ENCODE data around the gene MSRB2.

DNA sequence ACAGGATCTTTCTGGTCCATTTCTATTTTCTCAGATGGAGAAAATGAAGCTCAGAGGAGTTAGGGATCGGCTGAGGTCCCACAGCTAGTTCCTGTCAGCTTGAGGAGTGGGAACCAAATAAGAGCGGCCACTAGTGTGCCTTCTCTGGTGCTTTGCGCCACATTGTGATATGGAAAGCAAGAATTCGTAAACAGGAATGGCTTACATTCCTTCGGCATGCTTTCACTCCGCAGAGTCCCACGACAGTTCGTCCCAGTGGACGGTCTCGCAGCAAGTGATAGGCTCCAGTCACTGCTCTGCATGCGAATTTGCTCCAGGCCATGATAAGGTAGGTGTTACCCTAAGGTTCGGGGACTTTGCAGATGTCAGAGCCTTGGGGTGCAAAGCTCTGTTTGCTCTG lies 55.2 kb downstream of the MSRB2 start:
- TF ChIP-seq, protein P1, sequence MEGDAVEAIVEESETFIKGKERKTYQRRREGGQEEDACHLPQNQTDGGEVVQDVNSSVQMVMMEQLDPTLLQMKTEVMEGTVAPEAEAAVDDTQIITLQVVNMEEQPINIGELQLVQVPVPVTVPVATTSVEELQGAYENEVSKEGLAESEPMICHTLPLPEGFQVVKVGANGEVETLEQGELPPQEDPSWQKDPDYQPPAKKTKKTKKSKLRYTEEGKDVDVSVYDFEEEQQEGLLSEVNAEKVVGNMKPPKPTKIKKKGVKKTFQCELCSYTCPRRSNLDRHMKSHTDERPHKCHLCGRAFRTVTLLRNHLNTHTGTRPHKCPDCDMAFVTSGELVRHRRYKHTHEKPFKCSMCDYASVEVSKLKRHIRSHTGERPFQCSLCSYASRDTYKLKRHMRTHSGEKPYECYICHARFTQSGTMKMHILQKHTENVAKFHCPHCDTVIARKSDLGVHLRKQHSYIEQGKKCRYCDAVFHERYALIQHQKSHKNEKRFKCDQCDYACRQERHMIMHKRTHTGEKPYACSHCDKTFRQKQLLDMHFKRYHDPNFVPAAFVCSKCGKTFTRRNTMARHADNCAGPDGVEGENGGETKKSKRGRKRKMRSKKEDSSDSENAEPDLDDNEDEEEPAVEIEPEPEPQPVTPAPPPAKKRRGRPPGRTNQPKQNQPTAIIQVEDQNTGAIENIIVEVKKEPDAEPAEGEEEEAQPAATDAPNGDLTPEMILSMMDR (IDR thresholded peaks at IDR 0.05; ENCODE audit: low read length) = no peak
- no peak for TF ChIP-seq EZH2 (optimal IDR thresholded peaks at IDR 0.05; ENCODE audit: low read depth, low read length)
- no peak for TF ChIP-seq EZH2phosphoT487 (IDR thresholded peaks at IDR 0.05; ENCODE audit: low read length)

All from MM.1S (cell line).